ENCODE data around the gene APOL3.
"Not testable (repeated sequence)": the region's sequence is repeated elsewhere in the genome, so short reads cannot be mapped to it uniquely, and the experiment has no call there.

The APOL3 gene

DNA sequence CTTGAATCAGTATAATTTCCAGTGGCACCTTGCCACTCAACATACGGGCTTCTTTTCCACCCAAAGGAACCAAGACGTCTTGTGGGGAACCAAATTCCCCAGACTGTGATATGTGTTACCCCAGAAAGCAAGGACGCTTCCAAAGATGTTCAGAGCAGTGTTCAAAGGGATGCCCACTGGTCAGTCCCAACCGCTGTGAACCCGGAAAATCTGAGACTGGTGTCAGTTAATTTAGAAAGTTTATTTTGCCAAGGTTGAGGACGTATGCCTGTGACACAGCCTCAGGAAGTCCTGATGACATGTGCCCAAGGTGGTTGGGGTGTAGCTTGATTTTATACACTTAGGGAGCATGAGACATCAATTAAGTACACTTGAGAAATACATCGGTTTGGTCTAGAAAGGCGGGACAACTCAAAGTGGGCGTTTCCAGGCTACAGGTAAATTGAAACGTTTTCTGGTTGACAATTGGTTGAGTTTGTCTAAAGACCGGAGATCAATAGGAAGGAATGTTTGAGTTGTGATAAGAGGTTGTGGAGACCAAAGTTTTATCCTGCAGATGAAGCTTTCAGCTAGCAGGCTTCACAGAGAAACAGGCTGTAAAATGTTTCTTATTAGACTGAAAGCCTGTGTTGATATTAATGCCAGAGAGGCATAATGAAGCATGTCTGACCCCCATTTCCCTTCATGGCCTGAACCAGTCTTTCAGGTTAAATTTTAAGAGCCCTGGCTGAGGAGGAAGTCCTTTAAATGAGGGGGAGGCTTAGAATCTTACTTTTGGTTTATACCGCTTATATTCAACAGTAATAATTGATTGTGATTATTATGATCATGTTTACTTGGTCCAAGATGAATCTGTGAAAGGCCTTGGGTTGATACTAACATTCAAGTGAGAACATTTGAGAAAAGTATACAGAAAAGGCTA is 6.8 kb downstream of the APOL3 start:
- Histone ChIP-seq H3K4me3 (ENCODE audit: low read length, poor library complexity, severe bottlenecking) (peak overlapping the region; percentile 14), H3K4me2 (ENCODE audit: low read depth, low read length, poor library complexity, severe bottlenecking) (peak overlapping the region; percentile 89), H3K27me3 (ENCODE audit: insufficient read depth, low read length, poor library complexity, severe bottlenecking) (no peaks in the 10 kb centered on the region), H3K79me2 (ENCODE audit: insufficient read depth, low read length) (peaks cover 17% of the 10 kb centered on the region; the same call in 1 of the 2 replicates), H3K4me1 (ENCODE audit: insufficient read depth, low read length, poor library complexity, severe bottlenecking) (peaks cover 55% of the 10 kb centered on the region), H3K36me3 (ENCODE audit: insufficient read depth, low read length) (no peaks in the 10 kb centered on the region), H4K20me1 (ENCODE audit: insufficient read depth, low read length, poor library complexity, severe bottlenecking) (no peaks in the 10 kb centered on the region), H2AFZ (ENCODE audit: low read length) (no peak overlapping the region), H3K9me2 (replicated peaks; ENCODE audit: low read depth, low read length) (no peaks in the 10 kb centered on the region), H3F3A (ENCODE audit: low read depth) (no peaks in the 10 kb centered on the region), H3K9ac (ENCODE audit: low read depth, low read length, poor library complexity, severe bottlenecking) (peak overlapping the region; percentile 4), H3K9me3 (ENCODE audit: insufficient read depth, low read depth, low read length) (no peaks in the 10 kb centered on the region)
- TF ChIP-seq CTCF (conservative IDR thresholded peaks at IDR 0.05; ENCODE audit: low read length) = no peak
- TF ChIP-seq EZH2phosphoT487 (IDR thresholded peaks at IDR 0.05; ENCODE audit: borderline replicate concordance) = no peak

- H3K9me3 ChIP-seq (ENCODE audit: insufficient read depth, low read depth, low read length) = not testable (repeated sequence)
These were observed 7.7 kb downstream of the APOL3 start for GRCh38 chr22:36152821-36153220.

GRCh38 chr22:36152088-36152487 is 8.5 kb downstream of the APOL3 start:
- no peak for TF ChIP-seq CTCF (conservative IDR thresholded peaks at IDR 0.05; ENCODE audit: low read length)
- no peak for TF ChIP-seq EZH2phosphoT487 (IDR thresholded peaks at IDR 0.05; ENCODE audit: borderline replicate concordance)
- Histone ChIP-seq H3K27me3 (ENCODE audit: insufficient read depth, low read length, poor library complexity, severe bottlenecking) (no peaks in the 10 kb centered on the region), H3K9me3 (ENCODE audit: insufficient read depth, low read depth, low read length) (no peaks in the 10 kb centered on the region), H3K9me2 (replicated peaks; ENCODE audit: low read depth, low read length) (no peaks in the 10 kb centered on the region), H3K4me2 (ENCODE audit: low read depth, low read length, poor library complexity, severe bottlenecking) (no peak overlapping the region), H4K20me1 (ENCODE audit: insufficient read depth, low read length, poor library complexity, severe bottlenecking) (no peaks in the 10 kb centered on the region), H3K36me3 (ENCODE audit: insufficient read depth, low read length) (no peaks in the 10 kb centered on the region), H3K9ac (ENCODE audit: low read depth, low read length, poor library complexity, severe bottlenecking) (no peak overlapping the region), H3F3A (ENCODE audit: low read depth) (no peaks in the 10 kb centered on the region), H3K4me1 (ENCODE audit: insufficient read depth, low read length, poor library complexity, severe bottlenecking) (peaks cover 44% of the 10 kb centered on the region), H2AFZ (ENCODE audit: low read length) (no peak overlapping the region), H3K79me2 (ENCODE audit: insufficient read depth, low read length) (peaks cover 17% of the 10 kb centered on the region; the same call in 1 of the 2 replicates), H3K4me3 (ENCODE audit: low read length, poor library complexity, severe bottlenecking) (no peak overlapping the region)

More at GRCh38 chr22:36152821-36153220, 7.7 kb downstream of the APOL3 start:
- not testable (repeated sequence) for H3K9me2 ChIP-seq (replicated peaks; ENCODE audit: low read depth, low read length); H2AFZ ChIP-seq (ENCODE audit: low read length); H3K4me3 ChIP-seq (ENCODE audit: low read length, poor library complexity, severe bottlenecking); H4K20me1 ChIP-seq (ENCODE audit: insufficient read depth, low read length, poor library complexity, severe bottlenecking); H3K36me3 ChIP-seq (ENCODE audit: insufficient read depth, low read length); H3K27me3 ChIP-seq (ENCODE audit: insufficient read depth, low read length, poor library complexity, severe bottlenecking); H3F3A ChIP-seq (ENCODE audit: low read depth); H3K9ac ChIP-seq (ENCODE audit: low read depth, low read length, poor library complexity, severe bottlenecking); H3K4me2 ChIP-seq (ENCODE audit: low read depth, low read length, poor library complexity, severe bottlenecking)
- Histone ChIP-seq H3K79me2 (ENCODE audit: insufficient read depth, low read length) (peaks cover 17% of the 10 kb centered on the region; the same call in 1 of the 2 replicates), H3K4me1 (ENCODE audit: insufficient read depth, low read length, poor library complexity, severe bottlenecking) (peaks cover 47% of the 10 kb centered on the region)
